ES-I3 (cell line): ENCODE results near the gene CDH12.
"Not testable (repeated sequence)": the region's sequence is repeated elsewhere in the genome, so short reads cannot be mapped to it uniquely, and the experiment has no call there.

Experiments
- H3K36me3 ChIP-seq: 2 replicates; pipeline ENCODE4 v1.6.1; 2013; ENCODE audit warnings: mild to moderate bottlenecking, low read length, control low read depth, moderate library complexity; ENCODE audit not compliant: insufficient read depth
- H3K4me1 ChIP-seq: 2 replicates; pipeline ENCODE4 v1.6.1; 2013; ENCODE audit warnings: mild to moderate bottlenecking, control low read depth, low read length; ENCODE audit not compliant: insufficient read depth
- H3K9ac ChIP-seq: 2 replicates; pipeline ENCODE4 v1.6.1; 2013; ENCODE audit warnings: low read depth, mild to moderate bottlenecking, low read length, moderate library complexity
- H3K9me3 ChIP-seq: 2 replicates; pipeline ENCODE4 v1.6.1; 2013; ENCODE audit warnings: mild to moderate bottlenecking, low read length, moderate library complexity; ENCODE audit not compliant: control insufficient read depth, insufficient read depth

The CDH12 gene

GRCh38 chr5:22351178-22351577 is 502.0 kb downstream of the CDH12 start:
- H3K36me3 ChIP-seq, result no peaks in the 10 kb centered on the region
- no peaks in the 10 kb centered on the region for H3K4me1 ChIP-seq
- no peak overlapping the region for H3K9ac ChIP-seq
- no peaks in the 10 kb centered on the region for H3K9me3 ChIP-seq

GRCh38 chr5:22348027-22348426 is 505.1 kb downstream of the CDH12 start:
- Histone ChIP-seq H3K9me3 (no peaks in the 10 kb centered on the region), H3K4me1 (no peaks in the 10 kb centered on the region), H3K9ac (no peak overlapping the region), H3K36me3 (no peaks in the 10 kb centered on the region)

- H3K36me3 ChIP-seq, result no peaks in the 10 kb centered on the region
- H3K4me1 ChIP-seq, result no peaks in the 10 kb centered on the region
- H3K9me3 ChIP-seq, result no peaks in the 10 kb centered on the region
- H3K9ac ChIP-seq, result no peak overlapping the region
These were observed 509.1 kb downstream of the CDH12 start for GRCh38 chr5:22344000-22344399.

DNA sequence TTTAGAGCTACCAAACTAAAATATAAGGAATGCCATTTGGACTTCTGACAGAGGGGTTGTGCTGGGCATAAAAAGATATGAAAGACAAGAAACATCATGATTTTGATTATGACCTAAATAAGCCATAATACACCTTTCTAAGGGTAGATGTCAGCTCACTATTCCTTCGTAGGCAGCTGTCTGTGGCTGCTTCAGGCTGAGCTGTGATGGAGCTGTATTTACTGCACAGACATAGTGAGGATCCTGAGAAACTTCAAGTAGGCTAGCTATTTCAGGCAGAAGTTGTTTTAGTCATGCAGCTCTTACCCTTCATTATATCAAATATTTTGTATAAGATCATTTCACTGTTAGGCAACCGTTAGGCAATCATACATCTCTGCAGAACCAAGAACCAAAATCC is 511.7 kb downstream of the CDH12 start:
- Histone ChIP-seq H3K36me3 (no peaks in the 10 kb centered on the region), H3K9ac (no peak overlapping the region), H3K9me3 (no peaks in the 10 kb centered on the region), H3K4me1 (no peaks in the 10 kb centered on the region)

- not testable (repeated sequence) for H3K9me3 ChIP-seq, H3K4me1 ChIP-seq, H3K36me3 ChIP-seq, H3K9ac ChIP-seq
These were observed 520.2 kb downstream of the CDH12 start for GRCh38 chr5:22332949-22333348.

GRCh38 chr5:22329683-22330082 is 523.5 kb downstream of the CDH12 start:
- Histone ChIP-seq H3K4me1 (no peaks in the 10 kb centered on the region), H3K36me3 (no peaks in the 10 kb centered on the region), H3K9ac (no peak overlapping the region), H3K9me3 (0 out of 2 replicates have a peak, but pooled peaks cover 3% of the 10 kb centered on the region)

DNA sequence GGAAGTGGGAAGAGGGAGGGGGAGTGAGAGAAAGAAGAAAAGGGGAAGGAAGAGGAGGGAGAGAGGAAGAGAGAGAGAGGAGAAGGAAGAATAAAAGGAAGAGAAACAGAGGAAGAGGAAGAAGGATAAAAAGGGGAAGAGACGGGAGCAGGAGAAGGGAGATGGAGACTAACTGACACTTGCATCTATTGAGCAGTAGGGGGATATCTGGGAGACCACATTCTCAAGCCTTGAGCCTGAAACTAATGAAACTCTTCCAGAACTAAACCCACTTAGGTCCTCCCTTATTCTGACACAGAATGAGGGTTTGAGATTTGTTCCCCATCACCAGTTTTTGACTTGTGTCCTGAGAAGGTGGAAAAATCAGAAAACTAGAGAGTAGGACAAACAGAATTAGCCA is 533.3 kb downstream of the CDH12 start:
- no peaks in the 10 kb centered on the region for H3K9me3 ChIP-seq
- no peak overlapping the region for H3K9ac ChIP-seq
- H3K36me3 ChIP-seq, result no peaks in the 10 kb centered on the region
- no peaks in the 10 kb centered on the region for H3K4me1 ChIP-seq

DNA sequence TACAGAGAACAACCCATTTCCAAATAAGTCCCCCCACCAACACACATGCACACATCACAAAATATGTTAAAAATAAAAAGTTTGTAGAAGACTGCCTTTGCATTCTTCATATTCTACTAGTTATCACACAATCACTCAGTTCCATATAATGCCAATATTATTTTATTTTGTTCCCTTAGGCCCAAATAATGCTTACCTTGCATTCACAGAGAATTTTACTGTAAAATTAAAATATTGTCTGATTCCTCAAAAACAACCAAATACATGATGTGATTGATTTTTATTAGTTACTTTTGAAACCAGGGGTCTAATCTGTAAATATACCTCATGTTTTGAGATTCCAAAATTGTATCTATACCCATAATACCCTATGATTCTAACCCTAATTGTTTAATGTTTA is 536.9 kb downstream of the CDH12 start:
- no peak overlapping the region for H3K9ac ChIP-seq
- no peaks in the 10 kb centered on the region for H3K36me3 ChIP-seq
- no peaks in the 10 kb centered on the region for H3K4me1 ChIP-seq
- no peaks in the 10 kb centered on the region for H3K9me3 ChIP-seq

DNA sequence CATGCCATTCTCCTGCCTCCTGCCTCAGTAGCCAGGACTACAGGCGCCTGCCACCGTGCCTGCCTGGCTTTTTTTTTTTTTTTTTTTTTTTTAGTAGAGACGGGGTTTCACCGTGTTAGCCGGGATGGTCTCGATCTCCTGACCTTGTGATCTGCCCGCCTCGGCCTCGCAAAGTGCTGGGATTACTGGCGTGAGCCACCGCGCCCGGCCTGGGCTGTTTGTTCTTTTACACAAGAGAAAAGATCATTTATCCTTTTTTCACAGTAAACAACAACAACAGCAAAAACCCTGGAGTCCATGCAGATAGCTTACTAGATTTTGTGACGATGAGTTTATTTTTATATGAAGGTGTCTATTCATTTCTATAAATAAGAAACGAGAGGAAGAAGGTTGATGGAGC is 538.1 kb downstream of the CDH12 start:
- not testable (repeated sequence) for H3K9me3 ChIP-seq, H3K9ac ChIP-seq, H3K36me3 ChIP-seq, H3K4me1 ChIP-seq

- Histone ChIP-seq H3K9me3 (no peaks in the 10 kb centered on the region), H3K9ac (no peak overlapping the region), H3K36me3 (no peaks in the 10 kb centered on the region), H3K4me1 (no peaks in the 10 kb centered on the region)
These were observed 538.6 kb downstream of the CDH12 start for GRCh38 chr5:22314548-22314947.

GRCh38 chr5:22306011-22306410 is 547.1 kb downstream of the CDH12 start:
- no peak overlapping the region for H3K9ac ChIP-seq
- no peaks in the 10 kb centered on the region for H3K9me3 ChIP-seq
- no peaks in the 10 kb centered on the region for H3K4me1 ChIP-seq
- H3K36me3 ChIP-seq, result no peaks in the 10 kb centered on the region

DNA sequence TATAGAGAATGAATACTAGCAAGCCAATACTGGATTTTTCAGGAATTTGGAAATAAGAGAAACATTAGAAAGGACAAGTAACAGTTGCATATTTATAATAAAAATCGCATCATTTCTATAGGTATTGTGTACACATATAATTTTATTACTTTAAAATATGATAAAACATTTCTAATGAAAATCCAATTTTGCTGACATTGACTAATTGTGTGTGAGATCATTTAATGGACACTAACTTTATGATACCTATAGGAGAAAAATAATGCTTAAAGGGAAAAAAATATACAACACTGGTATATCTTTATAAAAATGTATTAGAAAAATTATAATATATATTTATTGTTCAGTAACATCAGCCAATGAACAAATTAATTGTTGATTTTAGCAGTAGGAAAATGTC is 557.3 kb downstream of the CDH12 start:
- H3K4me1 ChIP-seq, result no peaks in the 10 kb centered on the region
- H3K9ac ChIP-seq, result no peak overlapping the region
- H3K36me3 ChIP-seq, result no peaks in the 10 kb centered on the region
- H3K9me3 ChIP-seq, result peaks cover 12% of the 10 kb centered on the region; the same call in 1 of the 2 replicates

GRCh38 chr5:22293147-22293546 is 560.0 kb downstream of the CDH12 start:
- Histone ChIP-seq H3K36me3 (no peaks in the 10 kb centered on the region), H3K9me3 (peaks cover 12% of the 10 kb centered on the region; the same call in 1 of the 2 replicates), H3K4me1 (no peaks in the 10 kb centered on the region), H3K9ac (no peak overlapping the region)

GRCh38 chr5:22278164-22278563 is 575.0 kb downstream of the CDH12 start:
- Histone ChIP-seq H3K9me3 (no peaks in the 10 kb centered on the region), H3K9ac (no peak overlapping the region), H3K36me3 (no peaks in the 10 kb centered on the region)

DNA sequence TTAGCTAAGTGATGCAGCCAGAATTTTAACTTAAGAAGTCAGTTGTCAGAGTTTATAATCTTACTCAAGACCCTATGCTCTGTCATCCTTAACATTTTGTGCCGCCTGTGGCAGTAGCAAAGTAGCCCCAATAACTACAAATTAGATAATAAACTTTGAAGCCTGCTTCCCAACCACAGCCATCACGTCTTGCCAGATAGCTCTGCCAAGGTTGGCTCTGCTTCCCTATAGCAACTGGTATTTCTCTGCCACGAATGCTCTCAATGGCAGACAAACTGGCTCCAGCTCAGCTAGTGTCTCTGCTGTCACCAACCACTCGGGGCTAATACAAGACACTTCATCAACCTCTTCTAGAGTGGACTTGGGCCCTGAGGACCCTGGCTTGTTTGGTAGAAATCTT is 576.1 kb downstream of the CDH12 start:
- no peaks in the 10 kb centered on the region for H3K4me1 ChIP-seq
- H3K9me3 ChIP-seq, result no peaks in the 10 kb centered on the region
- H3K9ac ChIP-seq, result no peak overlapping the region
- no peaks in the 10 kb centered on the region for H3K36me3 ChIP-seq

More at GRCh38 chr5:22278164-22278563, 575.0 kb downstream of the CDH12 start:
- no peaks in the 10 kb centered on the region for H3K4me1 ChIP-seq

DNA sequence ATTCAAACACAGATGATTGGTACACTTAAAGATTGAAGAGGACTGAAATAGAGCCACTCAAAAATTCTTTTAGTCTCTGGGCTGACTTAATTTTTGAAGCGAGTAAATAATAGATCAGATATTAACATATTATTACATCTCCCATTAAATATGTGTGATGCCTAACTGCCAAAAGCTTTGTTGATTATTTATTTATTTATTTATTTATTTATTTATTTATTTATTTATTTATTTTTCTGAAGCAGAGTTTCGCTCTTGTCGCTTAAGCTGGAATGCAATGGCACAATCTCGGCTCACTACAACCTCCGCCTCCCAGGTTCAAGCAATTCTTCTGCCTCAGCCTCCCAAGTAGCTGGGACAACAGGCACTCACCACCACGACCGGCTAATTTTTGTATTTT is 587.3 kb downstream of the CDH12 start:
- H3K4me1 ChIP-seq, H3K9me3 ChIP-seq, H3K36me3 ChIP-seq, H3K9ac ChIP-seq: not testable (repeated sequence)
